Measurements from ENCODE around the gene ASPSCR1. TPM values are rescaled to one million over a fixed set of nuclear protein-coding genes. Genes with fewer than 3 reads are reported as not detected.

ASPSCR1 gene
- total RNA-seq, 4 donors from 2014 or later: 24.0 to 44.7 (median 32.0) TPM

GRCh38 chr17:82004517-82005455 lies 27.4 kb downstream of the ASPSCR1 start:
- DNase-seq (no peak), ATAC-seq (no peak)
- in situ Hi-C loops (cut with MboI; ENCODE audit: low sequenced_read_pairs in 4 of 4): no loop called here
- H3K9me3 ChIP-seq: no peaks in the 10 kb centered on the region
- H3K27ac ChIP-seq: no peak overlapping the region
- no peaks in the 10 kb centered on the region for H3K36me3 ChIP-seq
- H3K4me1 ChIP-seq: peaks cover 35 to 53% of the 10 kb centered on the region in 2 donors
- TF ChIP-seq POLR2A (IDR thresholded peaks at IDR 0.05): no peak
- TF ChIP-seq, protein P1, sequence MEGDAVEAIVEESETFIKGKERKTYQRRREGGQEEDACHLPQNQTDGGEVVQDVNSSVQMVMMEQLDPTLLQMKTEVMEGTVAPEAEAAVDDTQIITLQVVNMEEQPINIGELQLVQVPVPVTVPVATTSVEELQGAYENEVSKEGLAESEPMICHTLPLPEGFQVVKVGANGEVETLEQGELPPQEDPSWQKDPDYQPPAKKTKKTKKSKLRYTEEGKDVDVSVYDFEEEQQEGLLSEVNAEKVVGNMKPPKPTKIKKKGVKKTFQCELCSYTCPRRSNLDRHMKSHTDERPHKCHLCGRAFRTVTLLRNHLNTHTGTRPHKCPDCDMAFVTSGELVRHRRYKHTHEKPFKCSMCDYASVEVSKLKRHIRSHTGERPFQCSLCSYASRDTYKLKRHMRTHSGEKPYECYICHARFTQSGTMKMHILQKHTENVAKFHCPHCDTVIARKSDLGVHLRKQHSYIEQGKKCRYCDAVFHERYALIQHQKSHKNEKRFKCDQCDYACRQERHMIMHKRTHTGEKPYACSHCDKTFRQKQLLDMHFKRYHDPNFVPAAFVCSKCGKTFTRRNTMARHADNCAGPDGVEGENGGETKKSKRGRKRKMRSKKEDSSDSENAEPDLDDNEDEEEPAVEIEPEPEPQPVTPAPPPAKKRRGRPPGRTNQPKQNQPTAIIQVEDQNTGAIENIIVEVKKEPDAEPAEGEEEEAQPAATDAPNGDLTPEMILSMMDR (IDR thresholded peaks at IDR 0.05 in 4 of 5, conservative IDR thresholded peaks at IDR 0.05 in 1 of 5): no peak
- intact Hi-C loops (cut with DNase I; ENCODE audit: low total_unique reads): loop anchor here (10.0 kb wide), 1 partner anchor 70 kb away; no protein-coding TSS in a partner anchor
- H3K4me3 ChIP-seq: no peak overlapping the region
- no peaks in the 10 kb centered on the region for H3K27me3 ChIP-seq

- Histone ChIP-seq H3K9me3 (no peaks in the 10 kb centered on the region), H3K27ac (no peak overlapping the region), H3K36me3 (no peaks in the 10 kb centered on the region), H3K4me3 (no peak overlapping the region), H3K27me3 (no peaks in the 10 kb centered on the region), H3K4me1 (peaks cover 33 to 43% of the 10 kb centered on the region in 2 donors)
- TF ChIP-seq, protein P1 (IDR thresholded peaks at IDR 0.05 in 4 of 5, conservative IDR thresholded peaks at IDR 0.05 in 1 of 5): no peak
- TF ChIP-seq POLR2A (IDR thresholded peaks at IDR 0.05): no peak
- intact Hi-C loops (cut with DNase I; ENCODE audit: low total_unique reads) (loop anchor here (10.0 kb wide), 1 partner anchor 69 kb away; no protein-coding TSS in a partner anchor), in situ Hi-C loops (cut with MboI; ENCODE audit: low sequenced_read_pairs in 4 of 4) (no loop called here)
- no peak for ATAC-seq
- DNase-seq: no peak
Measured at GRCh38 chr17:82005701-82006348, 28.4 kb downstream of the ASPSCR1 start.

GRCh38 chr17:82006468-82007227 lies 29.2 kb downstream of the ASPSCR1 start:
- H3K27ac ChIP-seq: no peak overlapping the region
- no peak for DNase-seq

GRCh38 chr17:82007228-82007494 lies 29.7 kb downstream of the ASPSCR1 start:
- ATAC-seq (no peak), DNase-seq (no peak)
- TF ChIP-seq, protein P1 (IDR thresholded peaks at IDR 0.05 in 4 of 5, conservative IDR thresholded peaks at IDR 0.05 in 1 of 5): no peak
- no peak for TF ChIP-seq POLR2A (IDR thresholded peaks at IDR 0.05)
- intact Hi-C loops (cut with DNase I; ENCODE audit: low total_unique reads) (loop anchor here (10.0 kb wide), 1 partner anchor 68 kb away; no protein-coding TSS in a partner anchor), in situ Hi-C loops (cut with MboI; ENCODE audit: low sequenced_read_pairs in 4 of 4) (no loop called here)
- Histone ChIP-seq H3K4me3 (no peak overlapping the region), H3K36me3 (peaks cover 0 to 3% of the 10 kb centered on the region in 2 donors), H3K9me3 (no peaks in the 10 kb centered on the region), H3K27me3 (no peaks in the 10 kb centered on the region), H3K4me1 (peaks cover 20 to 30% of the 10 kb centered on the region in 2 donors), H3K27ac (no peak overlapping the region)

More at GRCh38 chr17:82006468-82007227, 29.2 kb downstream of the ASPSCR1 start:
- no peak for ATAC-seq
- TF ChIP-seq, protein P1 (IDR thresholded peaks at IDR 0.05 in 4 of 5, conservative IDR thresholded peaks at IDR 0.05 in 1 of 5): no peak
- TF ChIP-seq POLR2A (IDR thresholded peaks at IDR 0.05): no peak
- in situ Hi-C loops (cut with MboI; ENCODE audit: low sequenced_read_pairs in 4 of 4): no loop called here
- H3K4me1 ChIP-seq: peaks cover 25 to 35% of the 10 kb centered on the region in 2 donors
- H3K4me3 ChIP-seq: no peak overlapping the region
- no peaks in the 10 kb centered on the region for H3K9me3 ChIP-seq
- H3K36me3 ChIP-seq: peaks cover 0 to 3% of the 10 kb centered on the region in 2 donors
- intact Hi-C loops (cut with DNase I; ENCODE audit: low total_unique reads): loop anchor here (10.0 kb wide), 1 partner anchor 68 kb away; no protein-coding TSS in a partner anchor
- H3K27me3 ChIP-seq: no peaks in the 10 kb centered on the region
